H9 (cell line): ENCODE results near the gene FTO. TPM values are rescaled to one million over a fixed set of nuclear protein-coding genes. Genes with fewer than 3 reads are reported as not detected.

Experiments
- DNase-seq: peaks from one replicate; pipeline ENCODE4 v3.0.0-alpha.2; 2017
- H2AFZ ChIP-seq: one replicate; pipeline ENCODE4 v1.6.1; 2013; ENCODE audit warnings: mild to moderate bottlenecking, low read length, control low read depth, moderate library complexity
- H2AK5ac ChIP-seq: 2 replicates; pipeline ENCODE4 v1.6.1; 2013; ENCODE audit warnings: low read length, control low read depth, mixed read lengths; ENCODE audit not compliant: insufficient read length
- H2BK120ac ChIP-seq: one replicate; pipeline ENCODE4 v1.6.1; 2013; ENCODE audit warnings: low read depth, mild to moderate bottlenecking, low read length, control low read depth, inconsistent platforms; ENCODE audit not compliant: poor library complexity, severe bottlenecking
- H2BK12ac ChIP-seq: 2 replicates; pipeline ENCODE4 v1.6.1; 2013; ENCODE audit warnings: low read length, control low read depth, mixed read lengths, low read depth; ENCODE audit not compliant: insufficient read length
- H2BK15ac ChIP-seq: 2 replicates; pipeline ENCODE4 v1.6.1; 2013; ENCODE audit warnings: low read depth, low read length, control low read depth
- H2BK20ac ChIP-seq: one replicate; pipeline ENCODE4 v1.6.1; 2013; ENCODE audit warnings: low read depth, mild to moderate bottlenecking, low read length, control low read depth, inconsistent platforms; ENCODE audit not compliant: poor library complexity, severe bottlenecking
- H2BK5ac ChIP-seq: 2 replicates; pipeline ENCODE4 v1.6.1; 2013; ENCODE audit warnings: low read length, control low read depth, mixed read lengths; ENCODE audit not compliant: insufficient read length
- H3K14ac ChIP-seq: 2 replicates; pipeline ENCODE4 v1.6.1; 2013; ENCODE audit warnings: low read length, control low read depth; ENCODE audit not compliant: insufficient read depth
- H3K18ac ChIP-seq: 2 replicates; pipeline ENCODE4 v1.6.1; 2013; ENCODE audit warnings: low read depth, mild to moderate bottlenecking, mixed read lengths, low read length, control low read depth; ENCODE audit not compliant: insufficient read length
- H3K23ac ChIP-seq: 2 replicates; pipeline ENCODE4 v1.6.1; 2013; ENCODE audit warnings: low read length, control low read depth, mixed read lengths, low read depth; ENCODE audit not compliant: insufficient read length
- H3K23me2 ChIP-seq: 2 replicates; pipeline ENCODE4 v1.6.1; 2013; ENCODE audit warnings: low read depth, mild to moderate bottlenecking, mixed read lengths, low read length, control low read depth; ENCODE audit not compliant: insufficient read length, poor library complexity, severe bottlenecking
- H3K27ac ChIP-seq: 2 replicates; pipeline ENCODE4 v1.5.1; 2013; ENCODE audit warnings: low read length, control low read depth, mixed read lengths, low read depth; ENCODE audit not compliant: insufficient read length
- H3K27me3 ChIP-seq: 2 replicates; pipeline ENCODE4 v1.6.1; 2013; ENCODE audit warnings: low read length, control low read depth, inconsistent platforms; ENCODE audit not compliant: insufficient read depth
- H3K4ac ChIP-seq: 2 replicates; pipeline ENCODE4 v1.6.1; 2013; ENCODE audit warnings: low read depth, mild to moderate bottlenecking, control low read depth, inconsistent platforms, low read length, moderate library complexity
- H3K4me1 ChIP-seq: 2 replicates; pipeline ENCODE4 v1.6.1; 2013; ENCODE audit warnings: low read length, control low read depth, inconsistent platforms; ENCODE audit not compliant: insufficient read depth
- H3K4me2 ChIP-seq: 2 replicates; pipeline ENCODE4 v1.6.1; 2013; ENCODE audit warnings: low read length, control low read depth, mixed read lengths; ENCODE audit not compliant: insufficient read length, insufficient read depth
- H3K56ac ChIP-seq: 2 replicates; pipeline ENCODE4 v1.6.1; 2013; ENCODE audit warnings: low read depth, mild to moderate bottlenecking, mixed read lengths, low read length, control low read depth; ENCODE audit not compliant: insufficient read length
- H3K79me1 ChIP-seq: 2 replicates; pipeline ENCODE4 v1.6.1; 2013; ENCODE audit warnings: low read depth, mild to moderate bottlenecking, moderate library complexity, low read length, control low read depth, inconsistent platforms; ENCODE audit not compliant: insufficient read depth, poor library complexity, severe bottlenecking
- H3K79me2 ChIP-seq: 2 replicates; pipeline ENCODE4 v1.6.1; 2013; ENCODE audit warnings: low read length, control low read depth, inconsistent platforms; ENCODE audit not compliant: insufficient read depth
- H3K9ac ChIP-seq: 2 replicates; pipeline ENCODE4 v1.6.1; 2013; ENCODE audit warnings: low read length, control low read depth, mixed read lengths; ENCODE audit not compliant: insufficient read length; ENCODE audit errors: extremely low read depth
- H3K9me3 ChIP-seq: one replicate; pipeline ENCODE4 v1.6.1; 2013; ENCODE audit warnings: low read depth, low read length, inconsistent platforms; ENCODE audit not compliant: control insufficient read depth
- H3T11ph ChIP-seq: one replicate; pipeline ENCODE4 v1.6.1; 2013; ENCODE audit warnings: mild to moderate bottlenecking, low read length, control low read depth, inconsistent platforms
- H4K20me1 ChIP-seq: one replicate; pipeline ENCODE4 v1.6.1; 2013; ENCODE audit not compliant: control insufficient read depth, insufficient read length, insufficient read depth
- H4K5ac ChIP-seq: 2 replicates; pipeline ENCODE4 v1.6.1; 2013; ENCODE audit warnings: low read depth, mild to moderate bottlenecking, mixed read lengths, low read length, control low read depth; ENCODE audit not compliant: insufficient read length
- H4K8ac ChIP-seq: replicated peaks from 2 replicates; pipeline ENCODE4 v1.6.1; 2013; ENCODE audit warnings: low read length, control low read depth, mixed read lengths, low read depth; ENCODE audit not compliant: insufficient read length
- H4K91ac ChIP-seq: 2 replicates; pipeline ENCODE4 v1.6.1; 2013; ENCODE audit warnings: low read depth, mild to moderate bottlenecking, moderate library complexity, mixed read lengths, low read length, control low read depth; ENCODE audit not compliant: insufficient read length
- H3K27ac Mint-ChIP-seq, 3 experiments: 2 replicates in 2 of 3; 3 replicates in 1 of 3; pipeline ENCODE4 v1.8.0; 2020 to 2021; ENCODE audit warnings: mixed read lengths in 3 of 3, mild to moderate bottlenecking in 1 of 3, moderate library complexity in 1 of 3
- H3K27me3 Mint-ChIP-seq: 2 replicates; pipeline ENCODE4 v1.8.0; 2021; ENCODE audit warnings: low read depth, mild to moderate bottlenecking, moderate library complexity, mixed read lengths
- H3K36me3 Mint-ChIP-seq, 3 experiments: 2 replicates in 2 of 3; 3 replicates in 1 of 3; pipeline ENCODE4 v1.8.0; 2020 to 2021; ENCODE audit warnings: low read depth in 3 of 3, mixed read lengths in 3 of 3; ENCODE audit not compliant: insufficient read depth in 1 of 3
- H3K4me1 Mint-ChIP-seq, 2 experiments: 2 replicates each; pipeline ENCODE4 v1.8.0; 2020; ENCODE audit warnings: mixed read lengths in 2 of 2
- H3K4me3 Mint-ChIP-seq, 2 experiments: 2 replicates in 1 of 2; 3 replicates in 1 of 2; pipeline ENCODE4 v1.8.0; 2020 to 2021; ENCODE audit warnings: mild to moderate bottlenecking in 2 of 2, mixed read lengths in 2 of 2, moderate library complexity in 1 of 2
- H3K9me3 Mint-ChIP-seq, 2 experiments: 2 replicates in 1 of 2; 3 replicates in 1 of 2; pipeline ENCODE4 v1.8.0; 2020; ENCODE audit warnings: mild to moderate bottlenecking in 2 of 2, mixed read lengths in 2 of 2, moderate library complexity in 1 of 2
- WGBS: extraction: QIAGEN DNeasy Blood & Tissue Kit; methylation state at CpG from one replicate; pipeline ENCODE4 v1.1.7; 2013; ENCODE audit warnings: missing lambda C conversion rate, low lambda C conversion rate, mixed read lengths; ENCODE audit not compliant: insufficient read length; ENCODE audit errors: extremely low coverage; 5-methylcytosine and 5-hydroxymethylcytosine counted together
- total RNA-seq: library from RNA; stranded (reverse); gene quantifications from 2 replicates; pipeline ENCODE4 v1.2.1, GENCODE V29; 2021
- TF ChIP-seq, protein P1 (sequence below): fragments of 200-600 bp; sonication (generic); conservative IDR thresholded peaks from 3 replicates; pipeline ENCODE4 v1.8.0; 2021; ENCODE audit warnings: antibody characterized with exemption, mild to moderate bottlenecking

FTO gene
- total RNA-seq, 1 experiment from 2014 or later: 67.9 TPM

DNA sequence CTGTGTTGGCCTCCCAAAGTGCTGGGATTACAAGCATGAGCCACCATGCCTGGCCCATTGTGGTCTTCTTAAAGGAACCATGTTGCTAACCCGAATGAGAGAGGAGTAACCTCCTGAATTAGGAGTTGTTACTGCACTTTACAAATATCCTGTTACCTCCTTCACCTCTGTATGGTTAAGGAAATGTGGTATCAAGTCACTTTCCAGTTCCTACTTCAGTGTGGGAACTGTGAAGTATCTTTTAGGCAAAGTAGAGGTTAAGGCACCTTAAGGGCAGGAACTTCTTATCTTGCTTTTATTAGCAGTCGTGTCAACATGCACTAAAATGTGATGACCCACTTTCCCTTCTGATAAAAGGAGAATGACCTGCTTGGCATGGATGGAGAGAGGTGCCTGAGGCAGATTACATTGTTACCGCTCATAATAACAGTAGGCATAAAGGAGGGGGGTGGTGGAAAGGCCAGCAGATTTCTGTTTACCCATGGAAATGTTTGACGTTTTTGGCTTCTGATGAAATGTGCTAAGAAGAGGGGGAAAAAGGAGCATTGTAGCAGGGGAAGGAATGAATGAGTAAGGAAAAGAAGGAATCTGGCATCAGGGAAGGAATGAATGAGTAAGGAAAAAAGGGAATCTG is 28.5 kb downstream of the FTO start:
- peaks cover 0 to 2% (median 0%) of the 10 kb centered on the region in 3 experiments; a peak in 2 of 7 replicates for H3K36me3 Mint-ChIP-seq
- H3K4me3 Mint-ChIP-seq: no peak overlapping the region
- Histone ChIP-seq H2BK5ac (no peak overlapping the region), H4K8ac (no peak overlapping the region), H3K18ac (no peak overlapping the region), H3K79me1 (peaks cover 7% of the 10 kb centered on the region), H2AK5ac (no peak overlapping the region), H3K4me1 (no peaks in the 10 kb centered on the region), H2BK20ac (no peak overlapping the region), H3K23ac (no peak overlapping the region), H3T11ph (no peak overlapping the region), H3K27ac (no peak overlapping the region), H2BK120ac (no peak overlapping the region), H4K91ac (no peak overlapping the region), H4K5ac (no peak overlapping the region), H3K56ac (no peak overlapping the region), H4K20me1 (no peaks in the 10 kb centered on the region), H3K14ac (no peak overlapping the region), H3K4me2 (no peak overlapping the region), H2BK15ac (no peak overlapping the region), H3K9me3 (no peaks in the 10 kb centered on the region), H2BK12ac (no peak overlapping the region), H3K79me2 (no peaks in the 10 kb centered on the region; the same call in 1 of the 2 replicates), H3K9ac (no peak overlapping the region), H3K23me2 (no peaks in the 10 kb centered on the region), H3K27me3 (no peaks in the 10 kb centered on the region), H2AFZ (no peak overlapping the region), H3K4ac (no peak overlapping the region)
- no peaks in the 10 kb centered on the region for H3K27me3 Mint-ChIP-seq
- H3K4me1 Mint-ChIP-seq: peaks cover 6 to 7% of the 10 kb centered on the region in 2 experiments
- peak overlapping the region in 1 of 3 experiments; percentile 78; a peak in 2 of 7 replicates for H3K27ac Mint-ChIP-seq
- WGBS: no CpG with 5 or more reads among the region's 4 CpGs
- no peak for DNase-seq
- peaks cover 0 to 2% of the 10 kb centered on the region in 2 experiments; a peak in 1 of 5 replicates for H3K9me3 Mint-ChIP-seq
- TF ChIP-seq, protein P1, sequence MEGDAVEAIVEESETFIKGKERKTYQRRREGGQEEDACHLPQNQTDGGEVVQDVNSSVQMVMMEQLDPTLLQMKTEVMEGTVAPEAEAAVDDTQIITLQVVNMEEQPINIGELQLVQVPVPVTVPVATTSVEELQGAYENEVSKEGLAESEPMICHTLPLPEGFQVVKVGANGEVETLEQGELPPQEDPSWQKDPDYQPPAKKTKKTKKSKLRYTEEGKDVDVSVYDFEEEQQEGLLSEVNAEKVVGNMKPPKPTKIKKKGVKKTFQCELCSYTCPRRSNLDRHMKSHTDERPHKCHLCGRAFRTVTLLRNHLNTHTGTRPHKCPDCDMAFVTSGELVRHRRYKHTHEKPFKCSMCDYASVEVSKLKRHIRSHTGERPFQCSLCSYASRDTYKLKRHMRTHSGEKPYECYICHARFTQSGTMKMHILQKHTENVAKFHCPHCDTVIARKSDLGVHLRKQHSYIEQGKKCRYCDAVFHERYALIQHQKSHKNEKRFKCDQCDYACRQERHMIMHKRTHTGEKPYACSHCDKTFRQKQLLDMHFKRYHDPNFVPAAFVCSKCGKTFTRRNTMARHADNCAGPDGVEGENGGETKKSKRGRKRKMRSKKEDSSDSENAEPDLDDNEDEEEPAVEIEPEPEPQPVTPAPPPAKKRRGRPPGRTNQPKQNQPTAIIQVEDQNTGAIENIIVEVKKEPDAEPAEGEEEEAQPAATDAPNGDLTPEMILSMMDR: no peak
